Transverse colon (tissue), 4 donors: ENCODE results near the gene MEF2B. TPM values are rescaled to one million over a fixed set of nuclear protein-coding genes. Genes with fewer than 3 reads are reported as not detected.
A peak's percentile ranks its signal among the peaks of the same experiment; 100 is the strongest.

Experiments used
- DNase-seq: peaks from one replicate; pipeline ENCODE4 v3.0.0-alpha.2; 2019
- H3K27ac ChIP-seq, 4 donors: fragments of 200-600 bp; sonication (generic); 2 replicates each; pipeline ENCODE4 v1.5.1; 2016 to 2018; ENCODE audit warnings: inconsistent platforms in 4 of 4
- H3K27me3 ChIP-seq: fragments of 200-600 bp; sonication (generic); 2 replicates; pipeline ENCODE4 v1.5.1; 2017; ENCODE audit warnings: inconsistent platforms
- H3K36me3 ChIP-seq, 4 donors: fragments of 200-600 bp; sonication (generic); 2 replicates each; pipeline ENCODE4 v1.5.1; 2017 to 2019; ENCODE audit warnings: inconsistent platforms in 4 of 4
- H3K4me1 ChIP-seq, 4 donors: fragments of 200-600 bp; sonication (generic); 2 replicates each; pipeline ENCODE4 v1.5.1; 2017 to 2020; ENCODE audit warnings: inconsistent platforms in 4 of 4
- H3K4me3 ChIP-seq, 4 donors: fragments of 200-600 bp; sonication (generic); 1 replicate in 1 of 4; 2 replicates in 3 of 4; pipeline versions ENCODE4 v1.5.1 to v1.6.1; 2017 to 2019; ENCODE audit warnings: inconsistent platforms in 4 of 4
- H3K9me3 ChIP-seq, 2 donors: fragments of 200-600 bp; sonication (generic); 2 replicates each; pipeline ENCODE4 v1.5.1; 2017 to 2019; ENCODE audit warnings: inconsistent platforms in 2 of 2
- EP300 ChIP-seq: sonication (generic); formaldehyde crosslinking; IDR thresholded peaks from one replicate; pipeline ENCODE4 v1.6.1; 2017; ENCODE audit warnings: antibody characterized with exemption, low read depth
- POLR2A ChIP-seq: fragments of 450-650 bp; IDR thresholded peaks from one replicate; pipeline ENCODE4 v1.6.1; 2016; ENCODE audit warnings: antibody characterized with exemption, mild to moderate bottlenecking, moderate library complexity
- POLR2AphosphoS5 ChIP-seq, 3 donors: sonication (generic); formaldehyde crosslinking; IDR thresholded peaks; one replicate each; pipeline ENCODE4 v1.6.1; 2016; ENCODE audit warnings: antibody characterized with exemption in 3 of 3
- WGBS, 2 donors: methylation state at CpG; one replicate each; pipeline ENCODE4 v1.1.5; 2018; ENCODE audit warnings: low coverage in 1 of 2; 5-methylcytosine and 5-hydroxymethylcytosine counted together
- in situ Hi-C, 4 donors: fragments of 200-750 bp; cut with MboI; loops; one replicate each; pipeline versions ENCODE4 v1.15.0 to v1.15.1; 2017; ENCODE audit warnings: low sequenced_read_pairs in 3 of 4, low pct_ligation_motif_present in 1 of 4, low pct_unique_long_range_greater_than_20kb in 1 of 4
- intact Hi-C: fragments of 100-400 bp; cut with DNase I; formaldehyde crosslinking; loops from one replicate; pipeline ENCODE4 v1.15.1; 2023; ENCODE audit warnings: low total_unique reads
- total RNA-seq, 4 donors: library from RNA; depleted of rRNA; stranded (reverse); fragments of >200 nt; gene quantifications; one replicate each; pipeline ENCODE4 v1.1.0, GENCODE V29; 2016
- TF ChIP-seq, protein P1 (sequence below), 5 experiments: fragments of 200-600 bp in 3 of 5; fragments of 450-650 bp in 2 of 5; sonication (generic) in 3 of 5; IDR thresholded peaks; 1 replicate in 2 of 5; 2 replicates in 3 of 5; pipeline ENCODE4 v1.5.1; 2016 to 2017; ENCODE audit warnings: antibody characterized with exemption in 5 of 5, inconsistent platforms in 3 of 5, mild to moderate bottlenecking in 2 of 5, moderate library complexity in 1 of 5

The MEF2B gene
- total RNA-seq, 4 donors from 2014 or later, result 0.95 TPM; not detected in 3

- no peak for TF ChIP-seq POLR2A
- no peak for TF ChIP-seq EP300
- TF ChIP-seq, protein P1, sequence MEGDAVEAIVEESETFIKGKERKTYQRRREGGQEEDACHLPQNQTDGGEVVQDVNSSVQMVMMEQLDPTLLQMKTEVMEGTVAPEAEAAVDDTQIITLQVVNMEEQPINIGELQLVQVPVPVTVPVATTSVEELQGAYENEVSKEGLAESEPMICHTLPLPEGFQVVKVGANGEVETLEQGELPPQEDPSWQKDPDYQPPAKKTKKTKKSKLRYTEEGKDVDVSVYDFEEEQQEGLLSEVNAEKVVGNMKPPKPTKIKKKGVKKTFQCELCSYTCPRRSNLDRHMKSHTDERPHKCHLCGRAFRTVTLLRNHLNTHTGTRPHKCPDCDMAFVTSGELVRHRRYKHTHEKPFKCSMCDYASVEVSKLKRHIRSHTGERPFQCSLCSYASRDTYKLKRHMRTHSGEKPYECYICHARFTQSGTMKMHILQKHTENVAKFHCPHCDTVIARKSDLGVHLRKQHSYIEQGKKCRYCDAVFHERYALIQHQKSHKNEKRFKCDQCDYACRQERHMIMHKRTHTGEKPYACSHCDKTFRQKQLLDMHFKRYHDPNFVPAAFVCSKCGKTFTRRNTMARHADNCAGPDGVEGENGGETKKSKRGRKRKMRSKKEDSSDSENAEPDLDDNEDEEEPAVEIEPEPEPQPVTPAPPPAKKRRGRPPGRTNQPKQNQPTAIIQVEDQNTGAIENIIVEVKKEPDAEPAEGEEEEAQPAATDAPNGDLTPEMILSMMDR (IDR thresholded peaks at IDR 0.05), result no peak
- no peak for TF ChIP-seq POLR2AphosphoS5 (IDR thresholded peaks at IDR 0.05)
- WGBS, 2 donors, result 92% methylated on average over 14 of the region's 14 CpGs; no CpG with 5 or more reads in 1 of the 2 donors
- Histone ChIP-seq H3K27me3 (no peaks in the 10 kb centered on the region), H3K36me3 (peaks cover 0 to 6% (median 0%) of the 10 kb centered on the region in 4 donors), H3K9me3 (no peaks in the 10 kb centered on the region), H3K4me3 (no peak overlapping the region), H3K27ac (no peak overlapping the region), H3K4me1 (peaks cover 0 to 23% (median 22%) of the 10 kb centered on the region in 4 donors)
- in situ Hi-C loops (loop anchor here in 1 of 4 donors (25.0 kb wide), 1 partner anchor 301 kb away; no protein-coding TSS in a partner anchor), intact Hi-C loops (no loop called here)
- no peak for DNase-seq
Observed at GRCh38 chr19:19186742-19187141, 16.7 kb upstream of the MEF2B start.

- H3K9me3 ChIP-seq, result no peaks in the 10 kb centered on the region
- H3K4me1 ChIP-seq, result peaks cover 0 to 19% (median 17%) of the 10 kb centered on the region in 4 donors
- intact Hi-C loops, result no loop called here
- H3K36me3 ChIP-seq, result peaks cover 0 to 12% (median 2%) of the 10 kb centered on the region in 4 donors
- no peak for TF ChIP-seq POLR2A
- TF ChIP-seq, protein P1 (IDR thresholded peaks at IDR 0.05), result peak; percentile 50 to 66 (median 62)
- no peak overlapping the region for H3K4me3 ChIP-seq
- no peaks in the 10 kb centered on the region for H3K27me3 ChIP-seq
- no peak overlapping the region for H3K27ac ChIP-seq
- DNase-seq, result peak; percentile 57
- WGBS, 2 donors, result 66% methylated on average over 4 of the region's 9 CpGs; no CpG with 5 or more reads in 1 of the 2 donors
- in situ Hi-C loops, result loop anchor here in 1 of 4 donors (25.0 kb wide), 1 partner anchor 301 kb away; no protein-coding TSS in a partner anchor
Observed at GRCh38 chr19:19185853-19186740, 16.0 kb upstream of the MEF2B start.

GRCh38 chr19:19181488-19181998 is 11.5 kb upstream of the MEF2B start:
- intact Hi-C loops (no loop called here), in situ Hi-C loops (loop anchor here in 1 of 4 donors (25.0 kb wide), 1 partner anchor 306 kb away; no protein-coding TSS in a partner anchor)
- no peaks in the 10 kb centered on the region for H3K9me3 ChIP-seq
- 93 to 96% methylated on average over 7 to 9 of the region's 9 CpGs for WGBS, 2 donors
- H3K36me3 ChIP-seq, result peaks cover 0 to 21% (median 5%) of the 10 kb centered on the region in 4 donors
- no peak overlapping the region for H3K4me3 ChIP-seq
- DNase-seq, result no peak
- H3K27me3 ChIP-seq, result no peaks in the 10 kb centered on the region
- TF ChIP-seq POLR2AphosphoS5 (IDR thresholded peaks at IDR 0.05) (no peak), POLR2A (no peak), EP300 (no peak)
- TF ChIP-seq, protein P1 (IDR thresholded peaks at IDR 0.05), result no peak
- H3K27ac ChIP-seq, result no peak overlapping the region
- no peaks in the 10 kb centered on the region for H3K4me1 ChIP-seq
